Parathyroid adenoma (tissue), 2 donors: ENCODE data around the gene CFAP298.

Source experiments
- H2AFZ ChIP-seq: fragments of 300-600 bp; sonication (generic); one replicate; pipeline ENCODE4 v1.7.0; 2017; ENCODE audit warnings: antibody characterized with exemption, mild to moderate bottlenecking
- H3K27ac ChIP-seq: fragments of 300-600 bp; sonication (generic); one replicate; pipeline ENCODE4 v1.7.0; 2017
- H3K27me3 ChIP-seq: fragments of 300-600 bp; sonication (generic); one replicate; pipeline ENCODE4 v1.7.0; 2017; ENCODE audit warnings: low read length; ENCODE audit not compliant: control insufficient read depth, insufficient read depth
- H3K36me3 ChIP-seq: fragments of 300-600 bp; sonication (generic); one replicate; pipeline ENCODE4 v1.7.0; 2017; ENCODE audit warnings: low read length; ENCODE audit not compliant: control insufficient read depth, insufficient read depth
- H3K4me1 ChIP-seq: fragments of 300-600 bp; sonication (generic); one replicate; pipeline ENCODE4 v1.7.0; 2017; ENCODE audit warnings: control low read depth
- H3K4me2 ChIP-seq: fragments of 300-600 bp; sonication (generic); one replicate; pipeline ENCODE4 v1.7.0; 2017; ENCODE audit warnings: low read length
- H3K4me3 ChIP-seq: fragments of 300-600 bp; sonication (generic); one replicate; pipeline ENCODE4 v1.7.0; 2017; ENCODE audit warnings: low read depth, low read length
- H3K79me2 ChIP-seq: fragments of 300-600 bp; sonication (generic); one replicate; pipeline ENCODE4 v1.7.0; 2017; ENCODE audit warnings: control low read depth
- H3K9ac ChIP-seq: fragments of 300-600 bp; sonication (generic); one replicate; pipeline ENCODE4 v1.7.0; 2017; ENCODE audit warnings: mild to moderate bottlenecking
- H3K9me3 ChIP-seq: fragments of 300-600 bp; sonication (generic); one replicate; pipeline ENCODE4 v1.7.0; 2017; ENCODE audit warnings: low read length; ENCODE audit not compliant: control insufficient read depth
- CTCF ChIP-seq: fragments of 300-600 bp; sonication (generic); IDR thresholded peaks from one replicate; pipeline ENCODE4 v1.7.0; 2017; ENCODE audit warnings: antibody characterized with exemption, mild to moderate bottlenecking
- donor health status: primary hyperparathyroidism.

Gene CFAP298

GRCh38 chr21:32599091-32599490 lies 13.1 kb downstream of the CFAP298 start:
- no peak overlapping the region for H2AFZ ChIP-seq
- H3K4me3 ChIP-seq = no peak overlapping the region
- H3K79me2 ChIP-seq = no peaks in the 10 kb centered on the region
- no peak overlapping the region for H3K9ac ChIP-seq
- TF ChIP-seq CTCF = no peak
- no peak overlapping the region for H3K27ac ChIP-seq
- H3K4me1 ChIP-seq = no peaks in the 10 kb centered on the region
- H3K36me3 ChIP-seq = no peaks in the 10 kb centered on the region
- H3K9me3 ChIP-seq = no peaks in the 10 kb centered on the region
- no peaks in the 10 kb centered on the region for H3K27me3 ChIP-seq
- no peak overlapping the region for H3K4me2 ChIP-seq

- TF ChIP-seq CTCF = no peak
- Histone ChIP-seq H3K27ac (no peak overlapping the region), H3K79me2 (no peaks in the 10 kb centered on the region), H3K36me3 (no peaks in the 10 kb centered on the region), H3K27me3 (no peaks in the 10 kb centered on the region), H3K4me2 (no peak overlapping the region), H2AFZ (no peak overlapping the region), H3K4me3 (no peak overlapping the region), H3K4me1 (no peaks in the 10 kb centered on the region), H3K9ac (no peak overlapping the region), H3K9me3 (no peaks in the 10 kb centered on the region)
These were observed 15.0 kb downstream of the CFAP298 start for GRCh38 chr21:32597205-32597604.

- Histone ChIP-seq H3K4me1 (no peaks in the 10 kb centered on the region), H3K4me2 (no peak overlapping the region), H3K79me2 (no peaks in the 10 kb centered on the region), H3K9ac (no peak overlapping the region), H3K9me3 (no peaks in the 10 kb centered on the region), H3K36me3 (no peaks in the 10 kb centered on the region), H3K4me3 (no peak overlapping the region), H3K27me3 (no peaks in the 10 kb centered on the region), H3K27ac (no peak overlapping the region), H2AFZ (no peak overlapping the region)
- no peak for TF ChIP-seq CTCF
These were observed 16.7 kb downstream of the CFAP298 start for GRCh38 chr21:32595431-32595830.

- Histone ChIP-seq H3K27me3 (no peaks in the 10 kb centered on the region), H3K27ac (no peak overlapping the region), H3K4me3 (no peak overlapping the region), H3K4me2 (no peak overlapping the region), H3K9me3 (no peaks in the 10 kb centered on the region), H3K4me1 (no peaks in the 10 kb centered on the region), H3K9ac (no peak overlapping the region), H3K36me3 (no peaks in the 10 kb centered on the region), H2AFZ (no peak overlapping the region), H3K79me2 (no peaks in the 10 kb centered on the region)
- TF ChIP-seq CTCF = no peak
These were observed 18.5 kb downstream of the CFAP298 start for GRCh38 chr21:32593690-32594089.

- no peaks in the 10 kb centered on the region for H3K79me2 ChIP-seq
- H3K9ac ChIP-seq = no peak overlapping the region
- no peak overlapping the region for H3K4me2 ChIP-seq
- no peaks in the 10 kb centered on the region for H3K4me1 ChIP-seq
- no peak for TF ChIP-seq CTCF
- H3K9me3 ChIP-seq = no peaks in the 10 kb centered on the region
- H3K4me3 ChIP-seq = no peak overlapping the region
- no peak overlapping the region for H2AFZ ChIP-seq
- H3K36me3 ChIP-seq = no peaks in the 10 kb centered on the region
- no peaks in the 10 kb centered on the region for H3K27me3 ChIP-seq
- H3K27ac ChIP-seq = no peak overlapping the region
These were observed 19.2 kb downstream of the CFAP298 start for GRCh38 chr21:32592929-32593502.
